Measurements from ENCODE around the gene CLDN6. TPM values are rescaled to one million over a fixed set of nuclear protein-coding genes. Genes with fewer than 3 reads are reported as not detected.

The CLDN6 gene
- total and polyA plus RNA-seq, 9 of the 15 experiments (the other 6 are each of a cell fraction or from before 2014, with no cell fraction given), result 0.22 to 0.75 (median 0.38) TPM; not detected in 3

DNA sequence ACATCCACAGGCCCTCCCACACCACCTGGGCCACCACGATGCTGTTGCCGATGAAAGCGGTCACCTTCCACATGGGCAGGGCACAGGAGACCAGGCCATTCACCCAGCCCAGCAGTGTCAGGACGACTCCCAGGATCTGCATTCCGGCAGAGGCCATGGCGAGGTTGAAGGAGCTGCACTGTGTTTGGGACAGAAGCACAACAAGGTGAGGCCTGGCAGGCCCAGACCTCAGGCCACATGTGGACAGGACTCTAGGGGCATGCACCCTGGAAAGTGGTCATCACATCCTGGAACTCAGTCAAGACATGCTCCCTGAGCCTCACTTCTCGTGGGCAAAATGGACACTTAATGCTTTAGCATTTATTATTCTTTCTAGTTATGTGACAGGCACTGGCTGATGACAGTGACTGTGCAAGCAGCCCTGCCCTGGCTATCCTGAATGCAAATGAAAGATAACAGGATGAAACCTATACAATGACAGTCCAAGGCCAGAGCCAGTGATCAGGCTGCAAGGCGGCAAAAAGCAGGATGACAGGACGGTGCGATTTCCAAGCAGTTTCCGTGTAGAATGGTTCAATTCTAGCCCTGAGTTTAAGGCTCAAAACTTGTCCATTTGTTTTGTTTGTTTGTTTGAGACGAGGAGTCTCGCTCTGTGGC lies 2.0 kb downstream of the CLDN6 start (continued):
- TF ChIP-seq GTF2E2 (tag; IDR thresholded peaks at IDR 0.05) (no peak), GATA2 (CRISPR knock-in tag; IDR thresholded peaks at IDR 0.05) (no peak), ZNF347 (CRISPR knock-in tag; IDR thresholded peaks at IDR 0.05; ENCODE audit: low read depth) (no peak), TSC22D4 (tag; IDR thresholded peaks at IDR 0.05) (no peak), NFE2 (IDR thresholded peaks at IDR 0.05; ENCODE audit: low read depth) (peak; percentile 46; the same call in 1 of the 2 replicates), ILK (tag; IDR thresholded peaks at IDR 0.05; ENCODE audit: borderline replicate concordance, low read depth) (no peak)
- TF ChIP-seq, protein P1, sequence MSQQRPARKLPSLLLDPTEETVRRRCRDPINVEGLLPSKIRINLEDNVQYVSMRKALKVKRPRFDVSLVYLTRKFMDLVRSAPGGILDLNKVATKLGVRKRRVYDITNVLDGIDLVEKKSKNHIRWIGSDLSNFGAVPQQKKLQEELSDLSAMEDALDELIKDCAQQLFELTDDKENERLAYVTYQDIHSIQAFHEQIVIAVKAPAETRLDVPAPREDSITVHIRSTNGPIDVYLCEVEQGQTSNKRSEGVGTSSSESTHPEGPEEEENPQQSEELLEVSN (IDR thresholded peaks at IDR 0.05; ENCODE audit: borderline replicate concordance in 1 of 2, extremely low read depth in 1 of 2, insufficient read depth in 1 of 2, insufficient read length in 1 of 2, low read depth in 1 of 2, low read length in 1 of 2, poor library complexity in 1 of 2, severe bottlenecking in 1 of 2), result peak in 1 of 2 experiments; percentile 68

DNA sequence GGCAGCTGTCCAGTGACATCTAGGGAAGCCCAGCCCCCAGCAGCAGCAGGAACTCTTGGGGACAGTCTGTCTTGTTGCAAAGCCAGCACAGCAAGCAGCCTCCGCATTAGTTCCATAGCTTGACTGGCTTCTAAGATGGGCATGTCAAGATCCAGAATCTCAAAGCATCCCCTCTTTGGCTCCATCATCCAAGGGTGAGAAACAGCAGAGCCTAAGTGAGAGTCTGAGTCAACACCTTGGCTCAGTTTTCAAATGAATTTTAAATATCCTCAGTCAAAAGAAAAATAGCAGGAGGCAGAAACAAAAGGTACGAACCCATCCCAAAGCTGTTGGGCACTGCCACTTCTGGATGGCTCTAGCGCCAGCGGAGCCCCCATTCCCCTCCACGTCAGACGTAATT lies 3.0 kb downstream of the CLDN6 start:
- POLR2A ChIA-PET, result interaction anchor here (0.9 kb wide), 1 partner anchor 21 kb away, joined by 3 read pairs; no protein-coding TSS in a partner anchor
- in situ Hi-C loops (cut with MboI), result no loop called here
- no peak for FAIRE-seq
- TF ChIP-seq SETDB1 (IDR thresholded peaks at IDR 0.05; ENCODE audit: low read length) (no peak), TCF3 (CRISPR knock-in tag; IDR thresholded peaks at IDR 0.05) (no peak), ZNF24 (IDR thresholded peaks at IDR 0.05) (no peak), CBX8 (IDR thresholded peaks at IDR 0.05; ENCODE audit: borderline replicate concordance, extremely low read depth, low read depth, low read length, poor library complexity, severe bottlenecking) (no peak), MTA2 (IDR thresholded peaks at IDR 0.05; ENCODE audit: low read depth) (no peak), HLTF (IDR thresholded peaks at IDR 0.05) (no peak), TAF7 (tag; IDR thresholded peaks at IDR 0.05) (no peak)
- TF ChIP-seq, protein P2, sequence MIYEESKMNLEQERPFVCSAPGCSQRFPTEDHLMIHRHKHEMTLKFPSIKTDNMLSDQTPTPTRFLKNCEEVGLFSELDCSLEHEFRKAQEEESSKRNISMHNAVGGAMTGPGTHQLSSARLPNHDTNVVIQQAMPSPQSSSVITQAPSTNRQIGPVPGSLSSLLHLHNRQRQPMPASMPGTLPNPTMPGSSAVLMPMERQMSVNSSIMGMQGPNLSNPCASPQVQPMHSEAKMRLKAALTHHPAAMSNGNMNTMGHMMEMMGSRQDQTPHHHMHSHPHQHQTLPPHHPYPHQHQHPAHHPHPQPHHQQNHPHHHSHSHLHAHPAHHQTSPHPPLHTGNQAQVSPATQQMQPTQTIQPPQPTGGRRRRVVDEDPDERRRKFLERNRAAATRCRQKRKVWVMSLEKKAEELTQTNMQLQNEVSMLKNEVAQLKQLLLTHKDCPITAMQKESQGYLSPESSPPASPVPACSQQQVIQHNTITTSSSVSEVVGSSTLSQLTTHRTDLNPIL (CRISPR knock-in tag; IDR thresholded peaks at IDR 0.05), result no peak
- TF ChIP-seq, protein P3, sequence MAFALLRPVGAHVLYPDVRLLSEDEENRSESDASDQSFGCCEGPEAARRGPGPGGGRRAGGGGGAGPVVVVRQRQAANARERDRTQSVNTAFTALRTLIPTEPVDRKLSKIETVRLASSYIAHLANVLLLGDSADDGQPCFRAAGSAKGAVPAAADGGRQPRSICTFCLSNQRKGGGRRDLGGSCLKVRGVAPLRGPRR (CRISPR knock-in tag; IDR thresholded peaks at IDR 0.05), result no peak
- TF ChIP-seq, protein P4, sequence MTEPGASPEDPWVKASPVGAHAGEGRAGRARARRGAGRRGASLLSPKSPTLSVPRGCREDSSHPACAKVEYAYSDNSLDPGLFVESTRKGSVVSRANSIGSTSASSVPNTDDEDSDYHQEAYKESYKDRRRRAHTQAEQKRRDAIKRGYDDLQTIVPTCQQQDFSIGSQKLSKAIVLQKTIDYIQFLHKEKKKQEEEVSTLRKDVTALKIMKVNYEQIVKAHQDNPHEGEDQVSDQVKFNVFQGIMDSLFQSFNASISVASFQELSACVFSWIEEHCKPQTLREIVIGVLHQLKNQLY (CRISPR knock-in tag; conservative IDR thresholded peaks at IDR 0.05), result no peak

More for the DNA sequence above, 3.0 kb downstream of the CLDN6 start:
- no peaks in the 10 kb centered on the region for H3K36me3 ChIP-seq (ENCODE audit: control insufficient read depth, insufficient read depth, low read length)
- no peak for DNase-seq (ENCODE audit: extremely low read depth in 1 of 4, low spot score in 3 of 4)
- peak overlapping the region in 1 of 2 experiments; percentile 4; a peak in 1 of 4 replicates for H3K9ac ChIP-seq (ENCODE audit: insufficient read depth in 1 of 2, low read depth in 2 of 2, low read length in 2 of 2)
- WGBS (ENCODE audit: insufficient coverage, low coverage, missing lambda C conversion rate), result 82% methylated on average over 6 of the region's 6 CpGs
- no peak overlapping the region for H3K27ac ChIP-seq (ENCODE audit: extremely low read depth, low read depth, low read length)
- no peaks in the 10 kb centered on the region for H3K9me3 ChIP-seq (replicated peaks; ENCODE audit: control insufficient read depth, insufficient read depth, low read depth, low read length)
- H3K4me3 ChIP-seq, result no peak overlapping the region
- H4K20me1 ChIP-seq (replicated peaks; ENCODE audit: control insufficient read depth, insufficient read depth, low read length), result no peaks in the 10 kb centered on the region
- peaks cover 24 to 83% of the 10 kb centered on the region in 2 experiments for H3K4me1 ChIP-seq (replicated peaks in 1 of 2; ENCODE audit: control insufficient read depth in 2 of 2, insufficient read depth in 2 of 2, low read length in 2 of 2)
- BruUV-seq (replicated peaks), result no TSS peak
- H3K79me2 ChIP-seq (ENCODE audit: control insufficient read depth, insufficient read depth, low read length), result no peaks in the 10 kb centered on the region
- no peaks in the 10 kb centered on the region for H3K27me3 ChIP-seq (ENCODE audit: control insufficient read depth in 2 of 2, insufficient read depth in 2 of 2, low read length in 2 of 2)
- H2AFZ ChIP-seq (ENCODE audit: low read depth, low read length), result no peak overlapping the region
- peaks cover 3% of the 10 kb centered on the region for H3K9me1 ChIP-seq (ENCODE audit: control insufficient read depth, insufficient read depth, low read length)
- CTCF ChIA-PET (ENCODE audit: low intra/inter-chr PET ratio), result no interaction called here
- H3K4me2 ChIP-seq (ENCODE audit: insufficient read depth, low read length), result no peak overlapping the region
- no peak for ATAC-seq
- intact Hi-C loops (cut with micrococcal nuclease), result no loop called here

All from K562 (cell line).